Left ventricle myocardium superior (tissue), 1 donor: ENCODE results near the gene KNTC1. TPM values are rescaled to one million over a fixed set of nuclear protein-coding genes. Genes with fewer than 3 reads are reported as not detected.
"Not testable (repeated sequence)": the region's sequence is repeated elsewhere in the genome, so short reads cannot be mapped to it uniquely, and the experiment has no call there.

Experiments
- ATAC-seq: fragments of 200-7000 bp; cut with Tn5 transposase; one replicate; pipeline ENCODE4 v1.9.1; 2020; ENCODE audit warnings: mild to moderate bottlenecking, moderate library complexity
- DNase-seq: peaks from one replicate; pipeline ENCODE4 v3.0.0-alpha.2; 2020
- intact Hi-C: fragments of 100-400 bp; cut with micrococcal nuclease; formaldehyde crosslinking; loops from one replicate; pipeline ENCODE4 v1.11.0; 2022
- total RNA-seq: library from RNA; stranded (reverse); fragmentation: NEBNext Ultra II Directional; extraction: Animal tissue kit (Norgen Biotek cat#: 25700); gene quantifications from one replicate; pipeline ENCODE4 v1.2.1, GENCODE V29; 2021
- donor health status: DM: no; HTN: yes; CAD: no; lungs with severe emphysema.

The KNTC1 gene
- total RNA-seq, 1 donor from 2014 or later: 3.5 TPM

DNA sequence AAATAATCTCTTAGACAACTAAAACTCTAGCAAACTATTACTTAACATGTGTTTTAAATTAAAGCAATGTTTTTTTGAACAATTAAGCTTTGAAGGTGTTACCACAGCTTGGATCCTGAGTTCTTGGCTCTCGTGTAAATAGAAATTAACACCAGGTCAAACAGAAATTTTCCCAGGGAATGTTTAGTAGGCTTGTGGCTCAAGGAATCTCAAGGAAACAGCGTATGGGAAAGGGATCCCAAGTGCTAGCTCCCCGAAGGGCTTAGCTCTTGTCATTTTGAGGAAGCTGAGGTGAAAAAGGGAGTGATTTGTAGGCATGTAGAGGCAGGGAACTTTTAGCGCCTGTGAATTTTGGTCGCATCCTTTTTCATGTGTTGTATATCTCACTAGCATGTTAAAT lies 11.4 kb downstream of the KNTC1 start:
- DNase-seq (no peak), ATAC-seq (no peak)
- intact Hi-C loops: no loop called here

GRCh38 chr12:122544537-122544936 lies 17.5 kb downstream of the KNTC1 start:
- DNase-seq: no peak
- no peak for ATAC-seq
- intact Hi-C loops: no loop called here

DNA sequence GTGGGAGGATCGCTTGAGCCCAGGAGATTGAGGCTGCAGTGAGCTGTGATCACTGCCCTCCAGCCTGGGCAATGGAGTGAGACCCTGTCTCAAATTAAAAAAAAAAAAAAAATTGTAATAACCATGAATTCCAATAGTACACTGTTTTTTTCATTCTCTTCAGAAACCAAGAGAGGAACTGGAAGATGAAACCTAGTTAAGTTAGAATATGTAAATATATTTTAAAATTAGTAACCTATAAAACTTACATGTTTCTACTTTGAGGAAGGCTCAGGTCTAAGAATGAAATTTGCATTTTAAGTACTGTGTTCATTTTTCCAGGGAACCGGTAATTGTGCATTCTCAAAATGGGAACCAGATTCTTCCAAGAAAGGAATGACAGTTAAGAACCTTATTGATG lies 18.8 kb downstream of the KNTC1 start:
- no peak for DNase-seq
- intact Hi-C loops: no loop called here
- no peak for ATAC-seq

DNA sequence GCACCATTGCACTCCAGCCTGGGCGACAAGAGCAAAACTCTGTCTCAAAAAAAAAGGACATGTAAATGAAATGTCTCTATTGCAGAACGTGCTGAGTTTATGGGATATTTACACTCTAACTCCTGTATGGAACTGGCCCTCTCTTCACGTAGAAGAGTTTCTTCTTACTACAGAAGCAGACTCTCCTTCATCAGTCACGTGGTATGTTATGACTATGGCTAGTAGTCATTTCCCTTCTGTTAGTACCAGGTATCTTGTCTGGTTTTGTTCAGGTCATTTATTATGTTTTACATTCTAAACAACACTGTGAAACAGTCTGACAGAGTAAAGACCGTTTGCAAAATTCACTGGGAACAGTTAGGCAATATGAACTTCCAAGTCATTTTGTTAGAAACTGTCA lies 20.3 kb downstream of the KNTC1 start:
- ATAC-seq (no peak), DNase-seq (no peak)
- intact Hi-C loops: no loop called here

DNA sequence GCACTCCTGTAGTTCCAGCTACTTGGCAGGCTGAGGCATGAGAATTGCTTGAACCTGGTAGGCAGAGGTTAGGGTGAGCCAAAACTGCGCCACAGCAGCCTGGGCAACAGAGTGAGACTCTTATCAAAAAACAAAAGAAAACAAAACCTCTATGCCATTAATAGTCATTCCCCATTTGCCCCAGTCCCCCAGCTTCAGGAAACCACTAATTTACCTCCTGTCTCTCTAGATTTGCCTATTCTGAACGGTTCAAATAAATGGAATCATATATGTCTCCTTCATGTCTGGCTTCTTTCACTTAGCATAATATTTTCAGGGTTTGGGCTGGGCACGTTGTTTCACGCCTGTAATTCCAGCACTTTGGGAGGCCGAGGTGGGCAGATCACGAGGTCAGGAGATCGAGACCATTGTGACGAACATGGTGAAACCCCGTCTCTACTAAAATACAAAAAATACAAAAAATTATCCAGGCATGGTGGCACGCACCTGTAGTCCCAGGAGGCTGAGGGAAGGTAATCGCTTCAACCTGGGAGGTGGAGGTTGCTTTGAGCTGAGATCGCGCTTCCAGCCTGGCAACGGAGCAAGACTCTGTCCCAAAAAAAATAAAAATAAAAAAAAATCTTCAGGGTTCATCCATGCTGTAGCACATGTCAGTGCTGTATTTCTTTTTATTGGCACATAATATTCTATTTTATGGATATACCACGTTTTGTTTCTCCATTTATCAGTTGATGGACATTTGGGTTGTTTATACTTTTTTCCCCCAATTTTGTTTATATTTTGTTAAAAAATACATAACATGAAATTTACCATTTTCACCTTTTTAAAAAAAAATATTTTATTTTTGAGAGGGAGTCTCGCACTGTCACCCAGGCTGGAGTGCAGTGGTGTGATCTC lies 31.9 kb downstream of the KNTC1 start:
- intact Hi-C loops: no loop called here
- ATAC-seq (no peak), DNase-seq (no peak)

DNA sequence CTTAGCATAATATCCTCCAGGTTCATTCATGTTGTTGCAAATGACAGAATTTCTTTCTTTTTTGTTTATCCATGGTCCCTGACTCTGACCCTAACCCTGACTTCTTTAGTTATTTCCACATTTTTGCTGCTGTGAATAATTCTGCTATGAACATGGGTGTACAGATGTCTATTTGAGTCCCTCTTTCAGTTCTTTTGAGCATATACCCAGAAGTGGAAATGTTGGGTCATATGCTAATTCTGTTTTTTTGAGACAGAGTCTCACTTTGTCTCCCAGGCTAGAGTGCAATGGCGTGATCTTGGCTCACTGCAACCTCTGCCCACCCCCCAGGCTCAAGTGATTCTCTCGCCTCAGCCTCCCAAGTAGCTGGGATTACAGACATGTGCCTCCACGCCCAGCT lies 33.1 kb downstream of the KNTC1 start:
- intact Hi-C loops: no loop called here
- ATAC-seq: no peak

GRCh38 chr12:122563361-122563760 lies 36.3 kb downstream of the KNTC1 start:
- intact Hi-C loops: no loop called here
- ATAC-seq (no peak), DNase-seq (no peak)

More for the DNA sequence above, 33.1 kb downstream of the KNTC1 start:
- no peak for DNase-seq

GRCh38 chr12:122566816-122567215 lies 39.8 kb downstream of the KNTC1 start:
- ATAC-seq, DNase-seq, intact Hi-C loops: not testable (repeated sequence)

DNA sequence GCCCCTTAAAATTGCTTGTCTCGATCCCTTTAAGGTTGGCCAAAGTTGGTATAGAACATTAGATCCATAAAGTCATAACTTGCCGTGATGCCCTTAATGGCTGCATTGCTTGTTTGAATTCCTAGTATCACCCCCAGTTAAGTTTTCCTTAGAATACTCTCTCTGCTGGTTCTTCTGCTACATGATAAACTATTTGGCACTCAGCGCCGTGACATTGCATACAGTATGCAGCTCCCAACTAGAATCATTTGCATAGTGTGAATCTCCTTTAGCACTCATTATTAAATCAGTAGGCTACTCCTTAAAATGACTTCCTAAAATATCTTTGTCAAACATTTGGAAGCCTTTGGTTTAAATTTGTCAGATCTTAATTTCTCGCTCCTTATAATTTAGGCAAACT lies 42.2 kb downstream of the KNTC1 start:
- no peak for DNase-seq
- ATAC-seq: no peak

DNA sequence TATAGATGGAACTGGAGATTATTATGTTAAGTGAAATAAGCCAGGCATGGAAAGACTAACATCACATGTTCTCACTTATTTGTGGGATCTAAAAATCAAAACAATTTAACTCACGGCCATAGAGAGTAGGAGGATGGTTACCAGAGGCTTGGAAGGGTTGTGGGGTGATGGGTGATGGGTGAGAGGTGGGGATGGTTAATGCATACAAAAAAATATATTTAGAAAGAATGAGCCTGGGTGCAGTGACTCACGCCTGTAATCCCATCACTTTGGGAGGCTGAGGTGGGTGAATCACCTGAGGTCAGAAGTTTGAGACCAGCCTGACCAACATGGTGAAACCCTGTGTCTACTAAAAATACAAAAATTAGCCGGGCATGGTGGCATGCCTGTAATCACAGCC lies 43.0 kb downstream of the KNTC1 start:
- intact Hi-C loops, ATAC-seq, DNase-seq: not testable (repeated sequence)

More for the DNA sequence above, 42.2 kb downstream of the KNTC1 start:
- intact Hi-C loops: no loop called here

GRCh38 chr12:122571821-122572220 lies 44.8 kb downstream of the KNTC1 start:
- ATAC-seq (no peak), DNase-seq (no peak)
- intact Hi-C loops: no loop called here

GRCh38 chr12:122583294-122583693 lies 56.2 kb downstream of the KNTC1 start:
- intact Hi-C loops, DNase-seq, ATAC-seq: not testable (repeated sequence)

- no peak for ATAC-seq
- intact Hi-C loops: no loop called here
Measured at GRCh38 chr12:122584177-122584863, 57.3 kb downstream of the KNTC1 start.

DNA sequence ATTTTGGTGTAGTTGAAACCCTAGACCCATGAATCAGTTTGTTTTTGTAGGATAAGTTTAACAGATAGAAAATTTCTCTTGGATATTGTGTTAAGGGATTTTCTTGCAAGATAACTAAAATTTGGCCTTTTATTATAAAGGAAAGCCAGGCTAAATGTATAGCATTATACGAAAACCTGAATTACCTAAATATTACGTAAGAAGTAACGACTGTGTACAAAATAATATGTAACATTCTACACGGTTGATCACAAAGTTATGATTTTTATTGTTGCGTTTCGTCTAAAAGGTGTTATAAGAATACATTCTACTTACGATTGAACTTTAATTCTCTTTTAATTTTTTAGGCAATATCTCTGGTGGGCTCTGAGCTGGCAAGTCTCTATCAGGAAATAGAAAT lies 63.9 kb downstream of the KNTC1 start:
- intact Hi-C loops: no loop called here
- ATAC-seq (no peak), DNase-seq (no peak)

More at GRCh38 chr12:122584177-122584863, 57.3 kb downstream of the KNTC1 start:
- no peak for DNase-seq

GRCh38 chr12:122591966-122592365 lies 64.9 kb downstream of the KNTC1 start:
- intact Hi-C loops, ATAC-seq, DNase-seq: not testable (repeated sequence)

- intact Hi-C loops, ATAC-seq, DNase-seq: not testable (repeated sequence)
Measured at GRCh38 chr12:122592543-122592942, 65.5 kb downstream of the KNTC1 start.

GRCh38 chr12:122593910-122594309 lies 66.9 kb downstream of the KNTC1 start:
- ATAC-seq: no peak
- intact Hi-C loops: no loop called here

GRCh38 chr12:122596838-122597237 lies 69.8 kb downstream of the KNTC1 start:
- intact Hi-C loops: no loop called here
- DNase-seq (no peak), ATAC-seq (no peak)

More at GRCh38 chr12:122593910-122594309, 66.9 kb downstream of the KNTC1 start:
- no peak for DNase-seq

DNA sequence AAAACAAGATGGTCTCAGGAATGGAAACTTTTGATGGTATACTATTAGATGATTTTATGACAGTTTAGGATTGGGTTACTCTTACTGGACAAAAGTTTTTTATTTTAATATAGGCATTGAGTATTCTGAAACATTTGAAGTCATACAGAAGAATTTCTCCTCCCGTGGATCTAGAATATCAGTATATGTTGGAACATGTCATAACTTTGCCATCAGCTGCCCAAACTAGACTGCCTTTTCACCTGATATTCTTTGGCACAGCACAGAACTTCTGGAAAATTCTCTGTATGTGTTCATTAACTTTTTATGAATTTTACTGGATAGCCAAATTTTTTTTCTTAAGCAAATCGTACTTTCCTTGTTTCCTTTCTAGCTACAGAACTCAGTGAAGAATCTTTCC lies 75.4 kb downstream of the KNTC1 start:
- DNase-seq (no peak), ATAC-seq (no peak)
- intact Hi-C loops: no loop called here

GRCh38 chr12:122604993-122605392 lies 77.9 kb downstream of the KNTC1 start:
- intact Hi-C loops: no loop called here
- no peak for ATAC-seq
- DNase-seq: no peak
